Measurements from ENCODE around the gene DNASE1L2.

The DNASE1L2 gene

GRCh38 chr16:2204416-2205103 lies 31.7 kb upstream of the DNASE1L2 start:
- DNase-seq (ENCODE audit: low read depth): no peak

DNA sequence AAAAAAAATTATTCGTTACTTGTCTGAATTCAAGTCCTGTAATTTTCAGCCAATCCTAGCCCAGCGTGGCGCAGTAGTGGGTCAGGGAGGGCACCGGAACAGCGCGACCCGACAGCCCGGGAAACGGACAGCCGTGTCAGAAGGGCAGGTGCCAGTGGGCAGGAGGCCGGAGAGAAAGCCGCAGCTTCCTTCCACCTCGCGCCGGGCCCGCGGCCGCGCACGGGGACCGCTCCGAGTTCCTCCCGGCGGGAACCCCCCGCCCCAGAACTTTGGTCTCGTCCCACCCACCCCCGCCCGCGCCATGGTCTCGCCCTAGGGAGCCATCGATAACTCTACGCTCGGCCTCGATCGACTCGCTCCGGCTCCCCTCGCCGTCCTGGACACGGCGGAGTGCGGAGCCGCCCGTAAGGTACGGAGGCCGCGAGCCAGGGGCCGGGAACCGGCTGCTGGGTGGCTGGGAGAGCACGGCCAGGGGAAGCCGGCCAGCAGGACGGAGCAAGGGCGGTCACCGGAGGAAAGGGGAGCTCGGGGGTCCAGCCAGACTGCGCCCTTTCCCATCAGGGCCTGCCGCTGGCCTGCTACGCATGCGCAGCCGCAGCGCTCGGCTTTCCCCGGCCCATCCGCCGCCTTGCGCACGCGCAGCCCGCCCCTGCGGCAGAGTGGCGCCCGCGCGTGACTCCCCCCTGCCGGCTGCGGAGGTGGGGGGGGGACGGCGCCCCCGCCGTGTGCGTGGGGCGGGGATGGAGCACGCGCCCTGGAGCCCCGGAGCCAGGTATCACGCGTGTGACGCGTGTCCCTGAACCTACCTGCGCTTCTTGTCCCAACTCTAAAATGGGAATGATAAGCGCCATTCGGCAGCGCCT lies 30.9 kb upstream of the DNASE1L2 start, which contains the start of gene MLST8:
MLST8 (plus strand) TSS at position 351 of the 863 bp plus-strand sequence. CDS start 632 bp downstream, outside the sequence.
- DNase-seq (ENCODE audit: low read depth): peak; percentile 89

- no peak for DNase-seq (ENCODE audit: low read depth)
Observed at GRCh38 chr16:2205967-2206313, 30.3 kb upstream of the DNASE1L2 start.

DNA sequence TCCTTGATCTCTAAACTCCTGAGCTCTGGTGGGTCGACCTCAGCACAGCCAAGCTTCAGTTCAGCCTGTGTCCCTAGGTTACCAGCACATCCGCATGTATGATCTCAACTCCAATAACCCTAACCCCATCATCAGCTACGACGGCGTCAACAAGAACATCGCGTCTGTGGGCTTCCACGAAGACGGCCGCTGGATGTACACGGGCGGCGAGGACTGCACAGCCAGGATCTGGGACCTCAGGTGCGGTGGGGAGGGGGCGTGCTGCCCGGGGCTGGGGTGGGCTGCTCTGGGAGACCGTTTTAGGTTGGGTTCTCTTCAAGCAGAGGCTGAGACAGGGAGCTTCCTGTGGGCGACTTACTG lies 29.8 kb upstream of the DNASE1L2 start:
- no peak for DNase-seq (ENCODE audit: low read depth)

GRCh38 chr16:2206780-2207433 lies 29.3 kb upstream of the DNASE1L2 start:
- no peak for DNase-seq (ENCODE audit: low read depth)

DNA sequence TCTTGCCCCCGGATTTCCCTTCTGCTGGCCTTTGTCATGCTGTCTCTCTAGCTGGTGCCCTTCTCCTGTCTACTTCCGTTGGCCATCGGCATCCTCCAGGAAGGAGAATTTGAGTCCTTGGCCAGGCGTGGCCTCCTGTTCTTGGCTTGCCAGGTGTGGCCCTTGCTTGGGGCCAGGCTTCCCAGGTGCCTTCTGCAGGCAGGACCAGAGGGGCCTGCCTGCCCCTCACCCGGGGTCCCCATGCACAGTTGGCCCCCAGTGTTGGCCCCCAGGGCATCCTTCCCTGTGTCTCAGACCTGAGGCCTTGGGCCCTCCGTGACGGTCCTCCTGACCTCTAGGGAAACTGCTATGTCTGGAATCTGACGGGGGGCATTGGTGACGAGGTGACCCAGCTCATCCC lies 28.4 kb upstream of the DNASE1L2 start:
- no peak for DNase-seq (ENCODE audit: low read depth)

DNA sequence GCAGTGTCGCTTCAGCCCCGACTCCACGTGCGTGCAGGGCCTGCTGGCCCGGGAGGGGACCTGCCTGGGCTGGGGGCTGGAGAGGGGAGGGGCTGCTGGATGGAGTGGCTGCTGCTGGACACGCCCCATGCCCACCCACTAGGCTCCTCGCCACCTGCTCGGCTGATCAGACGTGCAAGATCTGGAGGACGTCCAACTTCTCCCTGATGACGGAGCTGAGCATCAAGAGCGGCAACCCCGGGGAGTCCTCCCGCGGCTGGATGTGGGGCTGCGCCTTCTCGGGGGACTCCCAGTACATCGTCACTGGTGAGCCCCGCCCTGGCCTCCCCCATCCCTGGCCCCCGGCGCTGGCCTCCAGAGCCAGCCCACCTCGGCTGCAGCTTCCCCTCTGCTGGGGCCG lies 27.9 kb upstream of the DNASE1L2 start:
- DNase-seq (ENCODE audit: low read depth): no peak

DNA sequence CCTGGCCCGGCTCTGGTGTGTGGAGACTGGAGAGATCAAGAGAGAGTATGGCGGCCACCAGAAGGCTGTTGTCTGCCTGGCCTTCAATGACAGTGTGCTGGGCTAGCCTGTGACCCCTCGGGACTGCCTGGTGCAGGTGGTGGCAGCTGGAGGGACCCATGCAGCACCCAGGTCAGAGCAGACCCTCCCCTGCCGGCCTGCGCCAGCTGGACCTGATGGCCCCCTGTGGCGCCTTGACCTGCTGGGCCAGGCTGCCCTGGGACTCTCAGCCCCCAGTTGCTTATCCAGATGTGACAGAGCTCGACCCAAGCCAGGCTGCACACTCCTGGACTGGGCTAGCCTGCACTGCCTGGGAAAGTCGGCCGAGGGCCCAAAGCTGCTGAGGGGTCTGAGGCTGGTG lies 27.5 kb upstream of the DNASE1L2 start:
- no peak for DNase-seq (ENCODE audit: low read depth)

- no peak for DNase-seq (ENCODE audit: low read depth)
Observed at GRCh38 chr16:2209258-2210008, 26.8 kb upstream of the DNASE1L2 start.

DNA sequence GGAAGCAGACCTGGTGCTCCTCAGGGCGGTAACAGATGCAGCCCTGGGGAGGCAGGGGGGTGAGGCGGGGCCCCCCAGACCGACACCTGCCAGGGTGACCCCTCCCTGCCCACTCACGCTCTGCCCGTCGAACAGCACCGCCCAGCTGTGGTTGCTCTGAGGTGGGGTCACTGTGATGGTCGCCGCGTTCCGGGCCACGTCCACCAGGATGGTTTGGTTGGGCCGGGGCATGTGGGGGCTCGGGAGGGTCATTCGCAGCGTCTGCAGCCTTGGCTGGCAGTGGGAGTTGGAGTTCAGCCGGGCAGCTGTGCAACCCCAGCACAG lies 26.3 kb upstream of the DNASE1L2 start:
- no peak for DNase-seq (ENCODE audit: low read depth)

GRCh38 chr16:2210386-2211365 lies 25.6 kb upstream of the DNASE1L2 start, which contains the start of gene BRICD5:
TSS of gene BRICD5 (minus strand) at chr16:2210863. CDS start at chr16:2210833, 30 bp downstream.
- no peak for DNase-seq (ENCODE audit: low read depth)

DNA sequence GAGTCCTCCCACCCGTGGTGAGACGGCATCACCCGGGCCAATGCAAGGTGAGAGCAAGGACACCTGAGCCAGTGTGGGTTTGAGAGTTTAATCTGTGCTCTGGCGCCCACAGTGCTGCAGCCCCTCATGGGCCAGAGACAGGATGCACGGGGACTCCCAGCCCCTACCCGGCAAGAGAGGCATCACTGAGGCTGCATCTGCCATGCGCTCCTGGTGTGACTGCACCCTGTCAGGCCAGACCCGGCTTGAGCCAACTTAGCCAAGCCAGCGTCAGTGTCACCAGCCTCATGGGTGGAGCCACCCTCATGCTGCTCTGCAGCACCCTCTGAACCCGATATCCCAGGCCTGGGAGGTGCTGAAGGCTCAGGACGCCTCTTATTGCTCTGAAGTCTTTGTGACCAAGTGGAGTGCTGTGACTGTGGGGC lies 24.3 kb upstream of the DNASE1L2 start:
- DNase-seq (ENCODE audit: low read depth): no peak

DNA sequence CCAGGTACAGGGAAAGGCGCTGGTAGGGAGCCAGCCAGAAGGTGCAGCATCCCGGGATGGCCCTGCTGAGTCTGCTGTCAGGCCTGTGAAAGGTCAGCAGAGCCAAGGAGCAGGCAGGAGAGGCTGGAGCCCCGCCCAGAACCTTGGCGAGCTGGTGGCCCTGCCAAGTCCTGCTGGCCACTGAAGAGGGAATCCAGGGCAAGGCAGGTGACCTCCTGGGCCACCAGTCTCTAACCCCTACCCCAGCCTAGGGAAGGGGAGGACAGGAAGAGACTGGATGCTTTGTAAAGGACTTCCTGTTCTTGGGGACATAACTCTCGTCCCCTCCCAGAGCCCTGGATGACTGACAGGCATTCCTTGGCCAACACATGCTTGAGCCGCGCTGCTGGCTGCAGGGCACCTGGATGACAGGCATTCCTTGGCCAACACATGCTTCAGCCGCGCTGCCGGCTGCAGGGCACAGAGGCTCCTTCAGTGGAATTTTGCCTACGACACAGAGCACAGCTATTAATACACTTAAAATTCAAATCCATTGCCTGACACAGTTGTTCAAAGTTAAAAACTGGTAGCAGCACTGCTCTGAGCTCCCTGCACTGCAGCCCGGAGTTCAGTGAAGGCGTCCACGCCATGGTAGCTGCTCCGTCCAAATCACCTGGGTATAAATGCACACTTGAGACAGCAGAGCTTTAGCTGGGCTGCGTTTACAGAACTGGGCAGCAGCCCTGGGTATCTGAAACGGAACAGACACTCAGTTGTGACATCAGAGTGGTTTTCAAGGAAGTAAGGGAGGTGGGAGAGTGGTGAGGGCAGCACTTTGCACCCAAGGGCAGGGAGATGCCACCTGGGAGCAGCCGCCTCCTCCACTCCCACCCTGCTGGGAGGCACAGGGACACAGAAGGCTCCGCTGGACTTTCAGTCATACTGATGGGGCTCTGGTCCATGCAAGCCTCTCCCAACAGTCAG lies 23.6 kb upstream of the DNASE1L2 start:
- no peak for DNase-seq (ENCODE audit: low read depth)

- no peak for DNase-seq (ENCODE audit: low read depth)
Observed at GRCh38 chr16:2213817-2214718, 22.2 kb upstream of the DNASE1L2 start.

DNA sequence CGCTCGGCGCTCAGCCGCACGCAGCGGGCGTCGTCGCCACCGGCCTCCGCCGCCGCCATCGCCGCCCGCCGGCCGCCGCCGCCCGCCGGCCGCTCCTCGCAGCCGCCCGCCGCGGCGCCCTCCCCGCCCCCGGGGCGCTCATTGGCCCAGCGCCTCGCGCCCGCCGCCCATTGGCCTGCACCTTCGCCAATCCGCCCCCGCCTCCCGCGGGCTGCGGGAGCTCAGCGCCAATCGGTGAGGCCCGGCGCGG lies 21.6 kb upstream of the DNASE1L2 start, which contains the start of gene PGP:
PGP (minus strand) TSS at position 122 of the 250 bp plus-strand sequence; CDS start at position 59, 63 bp downstream.
- no peak for DNase-seq (ENCODE audit: low read depth)

DNA sequence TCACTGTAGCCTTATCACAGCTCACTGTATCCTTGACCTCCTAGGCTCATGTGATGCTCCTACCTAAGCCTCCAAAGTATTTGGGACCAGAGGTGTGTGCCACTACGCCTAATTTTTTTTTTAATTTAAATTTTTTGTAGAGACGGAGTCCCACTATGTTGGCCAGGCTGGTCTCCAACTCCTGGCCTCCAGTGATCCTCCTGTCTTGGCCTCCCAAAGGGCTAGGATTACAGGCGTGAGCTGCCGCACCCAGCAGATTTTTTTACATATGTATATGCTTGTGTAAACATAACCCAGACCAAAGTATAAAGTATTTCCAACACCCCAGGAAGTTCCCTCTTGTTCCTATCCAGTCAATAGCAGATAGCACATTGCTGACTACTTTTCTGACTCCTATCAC lies 19.9 kb upstream of the DNASE1L2 start:
- no peak for DNase-seq (ENCODE audit: low read depth)

- peak; percentile 100 for DNase-seq (ENCODE audit: low read depth)
Observed at GRCh38 chr16:2223221-2223941, 12.9 kb upstream of the DNASE1L2 start, which contains the start of gene E4F1. TSS of gene E4F1 (plus strand) at chr16:2223591. CDS start at chr16:2223614, 23 bp downstream.

GRCh38 chr16:2223942-2224486 lies 12.2 kb upstream of the DNASE1L2 start:
- DNase-seq (ENCODE audit: low read depth): peak; percentile 25
